IgD-negative memory B cell (primary cell): ENCODE data around the gene TNS2. TPM values are rescaled to one million over a fixed set of nuclear protein-coding genes. Genes with fewer than 3 reads are reported as not detected.
"Not testable (repeated sequence)": the region's sequence is repeated elsewhere in the genome, so short reads cannot be mapped to it uniquely, and the experiment has no call there.

Experiments
- H3K27ac Mint-ChIP-seq, 3 donors: one replicate each; pipeline ENCODE4 v1.8.0; 2020 to 2022; ENCODE audit warnings: mild to moderate bottlenecking in 3 of 3, mixed read lengths in 3 of 3, moderate library complexity in 1 of 3
- H3K27me3 Mint-ChIP-seq: one replicate; pipeline ENCODE4 v1.8.0; 2021; ENCODE audit warnings: mixed read lengths
- H3K36me3 Mint-ChIP-seq: one replicate; pipeline ENCODE4 v1.8.0; 2020; ENCODE audit warnings: mild to moderate bottlenecking, mixed read lengths
- H3K4me1 Mint-ChIP-seq, 3 donors: one replicate each; pipeline ENCODE4 v1.8.0; 2020 to 2022; ENCODE audit warnings: mixed read lengths in 3 of 3, mild to moderate bottlenecking in 1 of 3
- H3K4me3 Mint-ChIP-seq, 4 donors: one replicate each; pipeline ENCODE4 v1.8.0; 2020 to 2022; ENCODE audit warnings: mild to moderate bottlenecking in 4 of 4, mixed read lengths in 4 of 4, moderate library complexity in 3 of 4
- H3K9me3 Mint-ChIP-seq, 3 donors: one replicate each; pipeline ENCODE4 v1.8.0; 2020 to 2021; ENCODE audit warnings: mixed read lengths in 3 of 3, mild to moderate bottlenecking in 1 of 3
- polyA plus RNA-seq: library from polyadenylated mRNA; unstranded; fragments of 300-500 nt; fragmentation: Illumina TruSeq; gene quantifications from one replicate; pipeline ENCODE4 v1.2.3, GENCODE V29; 2021

The TNS2 gene
- polyA plus RNA-seq, 1 donor from 2014 or later = not detected

DNA sequence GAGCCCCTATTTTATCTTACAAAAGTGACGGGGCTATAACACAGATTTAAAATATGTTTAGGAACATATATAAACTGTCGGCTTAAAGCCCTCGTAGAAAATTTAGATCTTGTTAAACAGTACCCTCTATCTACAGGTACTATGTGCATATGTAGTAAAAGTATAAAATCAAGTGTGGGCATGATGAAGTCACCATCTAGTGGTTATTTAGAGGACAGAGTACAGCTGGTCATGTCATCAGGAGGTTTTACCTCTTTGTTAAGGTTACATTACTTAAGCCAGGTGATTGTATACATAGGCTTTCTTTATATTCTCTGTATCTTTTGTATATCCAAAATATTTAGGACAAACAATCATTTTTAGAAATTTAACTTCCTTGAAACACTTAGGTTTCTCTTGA is 18.2 kb upstream of the TNS2 start:
- no peak overlapping the region for H3K4me3 Mint-ChIP-seq
- peaks cover 3% of the 10 kb centered on the region for H3K36me3 Mint-ChIP-seq
- H3K27ac Mint-ChIP-seq = no peak overlapping the region
- no peaks in the 10 kb centered on the region for H3K9me3 Mint-ChIP-seq
- peaks cover 0 to 2% (median 0%) of the 10 kb centered on the region in 3 donors for H3K4me1 Mint-ChIP-seq
- H3K27me3 Mint-ChIP-seq = no peaks in the 10 kb centered on the region

DNA sequence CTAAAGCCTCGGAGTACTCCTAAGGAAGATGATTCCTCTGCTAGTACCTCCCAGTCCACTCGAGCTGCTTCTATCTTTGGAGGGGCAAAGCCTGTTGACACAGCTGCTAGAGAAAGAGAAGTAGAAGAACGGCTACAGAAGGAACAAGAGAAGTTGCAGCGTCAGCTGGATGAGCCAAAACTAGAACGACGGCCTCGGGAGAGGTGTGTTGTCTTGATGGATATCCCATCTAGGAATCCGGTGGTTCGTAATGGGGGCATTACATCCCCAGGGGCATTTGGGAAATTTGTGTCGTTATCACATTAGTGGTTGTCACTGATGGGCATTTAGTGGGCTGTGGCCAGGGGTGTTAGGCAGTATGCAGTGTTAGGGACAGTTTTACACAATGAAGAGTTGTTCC is 16.0 kb upstream of the TNS2 start:
- H3K27me3 Mint-ChIP-seq, H3K27ac Mint-ChIP-seq, H3K4me1 Mint-ChIP-seq, H3K4me3 Mint-ChIP-seq, H3K36me3 Mint-ChIP-seq, H3K9me3 Mint-ChIP-seq: not testable (repeated sequence)

DNA sequence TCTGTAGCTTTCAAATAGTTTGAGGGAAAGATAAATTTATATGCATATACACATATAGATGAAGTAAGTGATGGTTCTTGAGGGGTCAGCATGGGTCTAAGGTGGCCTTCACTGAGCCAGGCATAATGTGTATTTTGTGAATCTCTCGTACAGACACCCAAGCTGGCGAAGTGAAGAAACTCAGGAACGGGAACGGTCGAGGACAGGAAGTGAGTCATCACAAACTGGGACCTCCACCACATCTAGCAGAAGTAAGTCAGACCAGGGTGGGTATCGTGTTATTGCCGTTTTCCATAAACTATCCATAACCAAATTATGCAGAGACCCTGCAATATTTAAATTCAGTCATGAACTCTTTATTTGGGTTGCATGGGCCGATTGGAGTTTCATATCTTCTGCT is 15.4 kb upstream of the TNS2 start:
- Mint-ChIP-seq H3K9me3 (no peaks in the 10 kb centered on the region), H3K27ac (no peak overlapping the region), H3K4me1 (peaks cover 2 to 6% (median 4%) of the 10 kb centered on the region in 3 donors), H3K4me3 (no peak overlapping the region), H3K27me3 (no peaks in the 10 kb centered on the region), H3K36me3 (peaks cover 1% of the 10 kb centered on the region)

DNA sequence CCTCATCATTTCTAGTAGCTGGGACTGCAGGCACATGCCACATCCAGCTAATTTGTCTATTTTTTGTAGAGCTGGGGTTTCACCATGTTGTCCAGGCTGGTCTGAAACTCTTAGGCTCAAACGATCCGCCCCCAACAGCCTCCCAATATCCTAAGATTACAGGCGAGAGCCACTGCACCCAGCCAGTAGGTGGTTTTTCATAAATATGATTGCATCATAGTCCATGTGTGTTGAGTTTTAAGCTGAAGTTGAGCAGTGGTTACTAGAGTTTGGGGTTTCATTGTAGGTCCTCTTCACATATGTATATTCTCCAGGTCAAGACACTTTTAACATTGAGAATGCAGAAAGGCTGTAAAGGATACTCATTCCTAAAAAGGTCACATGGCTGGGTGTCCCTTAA is 13.1 kb upstream of the TNS2 start:
- no peaks in the 10 kb centered on the region for H3K9me3 Mint-ChIP-seq
- H3K27me3 Mint-ChIP-seq = no peaks in the 10 kb centered on the region
- H3K36me3 Mint-ChIP-seq = peaks cover 1% of the 10 kb centered on the region
- H3K27ac Mint-ChIP-seq = no peak overlapping the region
- peaks cover 0 to 6% (median 4%) of the 10 kb centered on the region in 3 donors for H3K4me1 Mint-ChIP-seq
- H3K4me3 Mint-ChIP-seq = no peak overlapping the region

DNA sequence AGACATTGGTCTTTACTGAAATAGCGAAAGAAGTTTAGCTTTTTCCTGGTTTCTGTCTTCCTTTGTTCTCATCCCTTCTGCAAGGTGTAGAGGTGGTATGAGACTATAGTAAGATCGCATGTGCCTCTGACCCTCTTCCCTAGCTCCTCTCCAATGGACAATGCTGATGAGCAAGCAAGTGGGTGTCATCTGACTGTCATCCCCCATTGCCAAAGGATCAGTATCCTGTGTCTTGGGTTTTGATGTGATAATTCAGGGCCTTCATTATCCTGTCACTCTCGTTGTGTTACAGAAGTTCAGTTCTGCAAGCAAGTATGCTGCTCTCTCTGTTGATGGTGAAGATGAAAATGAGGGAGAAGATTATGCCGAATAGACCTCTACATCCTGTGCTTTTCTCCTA is 10.0 kb upstream of the TNS2 start:
- no peaks in the 10 kb centered on the region for H3K36me3 Mint-ChIP-seq
- H3K4me1 Mint-ChIP-seq = peaks cover 0 to 6% (median 4%) of the 10 kb centered on the region in 3 donors
- H3K27me3 Mint-ChIP-seq = no peaks in the 10 kb centered on the region
- peak overlapping the region in 1 of 3 donors; percentile 41 for H3K27ac Mint-ChIP-seq
- no peak overlapping the region for H3K4me3 Mint-ChIP-seq
- no peaks in the 10 kb centered on the region for H3K9me3 Mint-ChIP-seq

DNA sequence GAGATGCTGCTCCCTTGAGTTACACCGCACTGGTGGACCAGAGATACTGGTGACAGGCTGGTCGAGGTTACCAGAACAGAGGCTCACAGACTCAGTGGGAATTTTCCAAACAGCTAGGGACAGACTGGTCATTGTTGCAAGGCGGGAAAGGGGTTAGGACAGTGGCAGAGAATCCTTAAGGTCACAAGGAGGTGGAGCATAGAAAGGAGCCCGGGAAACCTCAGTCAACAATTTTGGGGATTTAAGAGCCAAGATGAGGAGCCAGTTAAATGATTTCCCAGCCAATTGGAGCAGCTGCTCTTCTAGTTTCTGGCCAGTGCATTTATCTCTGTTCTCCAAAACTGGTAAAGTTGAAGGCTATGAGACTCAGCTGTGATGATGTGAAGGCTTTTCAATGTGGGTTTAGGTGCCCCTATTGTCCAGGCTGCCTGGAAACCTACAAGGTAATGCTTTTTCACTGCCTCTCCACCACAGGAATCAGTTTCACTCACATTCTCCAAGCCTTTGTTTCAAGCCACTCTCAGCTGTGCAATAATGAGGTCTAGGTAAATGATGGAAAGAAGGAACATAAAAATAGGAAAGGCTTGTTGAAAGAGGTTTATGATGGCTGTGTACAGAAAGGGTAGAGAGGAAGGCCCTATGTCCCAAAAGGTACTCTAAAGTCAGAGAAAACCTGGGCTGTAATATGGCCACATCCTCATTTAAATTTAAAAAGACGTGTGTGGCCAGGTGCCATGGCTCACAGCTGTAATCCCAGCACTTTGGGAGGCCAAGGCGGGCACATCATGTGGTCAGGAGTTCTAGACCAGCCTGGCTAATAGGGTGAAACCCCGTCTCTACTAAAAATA is 7.0 kb upstream of the TNS2 start:
- Mint-ChIP-seq H3K4me3 (peak overlapping the region in 2 of 4 donors; percentile 9 to 18), H3K27ac (no peak overlapping the region), H3K36me3 (no peaks in the 10 kb centered on the region), H3K4me1 (peaks cover 3 to 6% (median 6%) of the 10 kb centered on the region in 3 donors), H3K9me3 (no peaks in the 10 kb centered on the region), H3K27me3 (no peaks in the 10 kb centered on the region)

DNA sequence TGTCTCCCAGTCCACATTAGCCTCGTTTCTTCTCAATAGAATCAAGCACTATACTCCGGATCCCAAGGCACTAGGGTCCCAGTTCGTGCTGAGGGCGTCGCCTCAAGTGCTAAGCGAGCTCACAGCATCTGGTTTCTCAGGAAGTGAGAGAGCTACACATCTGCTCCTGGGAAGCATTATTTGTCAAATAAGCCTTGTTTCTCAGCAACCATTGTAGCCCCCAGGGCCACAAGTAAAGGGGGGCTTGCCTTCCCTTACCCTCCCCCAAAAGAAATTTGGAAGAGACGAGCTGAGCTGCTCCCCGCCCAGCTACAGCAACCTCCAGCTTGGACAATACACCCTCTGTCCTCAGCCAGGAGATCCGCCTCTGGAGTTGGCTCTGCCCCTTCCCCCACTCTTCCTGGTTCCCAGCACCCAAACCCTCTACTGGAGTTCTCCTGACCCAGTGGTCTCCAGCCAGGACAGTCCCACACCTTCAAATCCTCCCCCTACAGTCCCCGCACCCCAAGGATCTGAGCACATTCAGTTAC is 5.7 kb upstream of the TNS2 start:
- peak overlapping the region in 1 of 4 donors; percentile 98 for H3K4me3 Mint-ChIP-seq
- H3K27me3 Mint-ChIP-seq = no peaks in the 10 kb centered on the region
- H3K9me3 Mint-ChIP-seq = no peaks in the 10 kb centered on the region
- H3K4me1 Mint-ChIP-seq = peaks cover 0 to 3% (median 2%) of the 10 kb centered on the region in 3 donors
- no peaks in the 10 kb centered on the region for H3K36me3 Mint-ChIP-seq
- no peak overlapping the region for H3K27ac Mint-ChIP-seq

DNA sequence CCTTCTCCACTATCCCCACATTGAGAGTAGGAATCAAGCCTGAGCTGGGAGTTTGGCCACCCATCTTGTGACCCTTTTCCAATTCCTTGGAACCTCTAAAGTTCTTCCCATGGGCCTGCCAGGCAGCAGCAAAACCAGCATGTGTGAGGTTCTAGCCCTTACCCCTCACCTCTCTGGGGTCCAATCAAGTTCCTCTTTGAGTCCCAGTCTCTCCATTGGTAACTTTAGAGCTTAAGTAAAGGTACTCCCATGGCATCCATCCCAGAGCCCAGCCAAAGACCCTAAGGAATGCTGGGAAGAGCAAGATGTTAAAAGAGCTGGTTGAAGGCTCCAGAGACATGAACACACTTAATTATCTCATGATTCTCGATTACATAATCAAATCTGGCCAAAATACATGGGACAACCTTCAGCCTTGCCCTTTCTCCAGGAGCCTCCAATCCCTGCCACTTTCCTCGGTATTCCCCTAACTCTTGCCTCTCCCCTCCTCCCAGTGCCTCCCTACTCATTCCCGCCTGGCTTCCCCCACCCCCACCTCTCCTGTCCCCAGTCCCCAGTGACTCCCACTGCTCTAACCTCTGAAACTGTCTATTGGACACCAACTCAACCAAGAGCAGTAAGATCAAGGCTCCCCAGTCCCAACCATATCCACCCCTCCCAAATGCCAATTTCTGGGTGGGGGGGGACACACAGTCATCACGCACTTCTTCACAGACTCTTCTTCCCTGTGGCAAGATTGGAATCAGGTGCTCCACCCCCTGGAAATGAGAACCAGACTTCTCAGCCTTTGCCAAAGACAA is 4.8 kb upstream of the TNS2 start:
- Mint-ChIP-seq H3K36me3 (no peaks in the 10 kb centered on the region), H3K4me1 (peaks cover 0 to 3% (median 2%) of the 10 kb centered on the region in 3 donors), H3K9me3 (no peaks in the 10 kb centered on the region), H3K27ac (no peak overlapping the region), H3K4me3 (peak overlapping the region in 3 of 4 donors; percentile 79 to 98 (median 80)), H3K27me3 (no peaks in the 10 kb centered on the region)

DNA sequence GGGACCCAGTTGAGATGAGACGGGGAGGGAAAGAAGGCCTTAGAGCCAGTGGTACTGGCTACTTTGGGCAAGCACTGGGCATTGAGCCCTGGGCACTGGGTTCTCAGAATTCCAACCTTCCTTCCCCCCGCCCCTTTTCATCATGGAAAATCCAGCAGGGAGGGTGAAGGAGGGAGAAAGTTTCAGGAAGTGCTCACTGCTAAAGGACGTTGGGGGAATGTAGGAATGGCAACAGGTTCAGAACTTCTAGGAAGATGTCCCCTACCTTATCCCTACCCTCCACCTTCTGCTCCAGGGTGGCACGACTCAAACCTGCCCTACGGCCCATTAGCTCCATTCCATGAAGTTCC is 4.2 kb upstream of the TNS2 start:
- Mint-ChIP-seq H3K4me1 (peaks cover 0 to 3% (median 2%) of the 10 kb centered on the region in 3 donors), H3K27me3 (no peaks in the 10 kb centered on the region), H3K4me3 (peak overlapping the region; percentile 12 to 98 (median 95)), H3K36me3 (no peaks in the 10 kb centered on the region), H3K9me3 (no peaks in the 10 kb centered on the region), H3K27ac (peak overlapping the region in 1 of 3 donors; percentile 93)

DNA sequence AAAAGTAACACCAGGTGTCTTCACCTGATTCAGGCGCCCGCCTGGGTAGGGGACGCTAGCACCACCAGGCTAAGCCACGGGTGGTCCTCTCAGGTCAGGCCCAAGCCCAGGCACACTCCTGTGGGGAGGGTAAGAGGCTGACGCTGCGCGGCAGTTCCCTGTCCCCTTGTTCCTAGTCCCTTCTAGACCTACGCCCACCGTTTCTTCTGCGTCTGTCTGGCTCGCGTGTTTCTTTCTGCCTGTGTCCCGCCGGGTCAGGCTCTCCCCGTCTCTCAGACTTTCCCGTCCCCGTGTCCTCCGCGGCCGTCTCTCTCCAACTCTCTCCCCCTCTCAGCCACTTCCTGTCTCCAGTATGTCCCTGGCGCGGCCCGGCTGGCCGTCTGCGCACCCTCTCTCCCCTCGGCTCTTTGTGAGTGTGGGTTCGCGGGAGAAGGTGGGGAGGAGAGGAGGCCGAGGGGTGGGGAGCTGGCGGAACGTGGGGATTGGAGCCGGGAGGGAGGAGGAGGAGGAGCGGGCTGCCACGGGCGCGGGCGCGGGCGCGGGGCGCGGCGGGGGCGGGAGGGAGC is 3.1 kb upstream of the TNS2 start:
- no peaks in the 10 kb centered on the region for H3K36me3 Mint-ChIP-seq
- H3K27ac Mint-ChIP-seq = peak overlapping the region; percentile 89 to 93 (median 89)
- H3K4me1 Mint-ChIP-seq = peaks cover 0 to 3% (median 2%) of the 10 kb centered on the region in 3 donors
- peak overlapping the region; percentile 93 to 98 (median 95) for H3K4me3 Mint-ChIP-seq
- no peaks in the 10 kb centered on the region for H3K27me3 Mint-ChIP-seq
- H3K9me3 Mint-ChIP-seq = no peaks in the 10 kb centered on the region

DNA sequence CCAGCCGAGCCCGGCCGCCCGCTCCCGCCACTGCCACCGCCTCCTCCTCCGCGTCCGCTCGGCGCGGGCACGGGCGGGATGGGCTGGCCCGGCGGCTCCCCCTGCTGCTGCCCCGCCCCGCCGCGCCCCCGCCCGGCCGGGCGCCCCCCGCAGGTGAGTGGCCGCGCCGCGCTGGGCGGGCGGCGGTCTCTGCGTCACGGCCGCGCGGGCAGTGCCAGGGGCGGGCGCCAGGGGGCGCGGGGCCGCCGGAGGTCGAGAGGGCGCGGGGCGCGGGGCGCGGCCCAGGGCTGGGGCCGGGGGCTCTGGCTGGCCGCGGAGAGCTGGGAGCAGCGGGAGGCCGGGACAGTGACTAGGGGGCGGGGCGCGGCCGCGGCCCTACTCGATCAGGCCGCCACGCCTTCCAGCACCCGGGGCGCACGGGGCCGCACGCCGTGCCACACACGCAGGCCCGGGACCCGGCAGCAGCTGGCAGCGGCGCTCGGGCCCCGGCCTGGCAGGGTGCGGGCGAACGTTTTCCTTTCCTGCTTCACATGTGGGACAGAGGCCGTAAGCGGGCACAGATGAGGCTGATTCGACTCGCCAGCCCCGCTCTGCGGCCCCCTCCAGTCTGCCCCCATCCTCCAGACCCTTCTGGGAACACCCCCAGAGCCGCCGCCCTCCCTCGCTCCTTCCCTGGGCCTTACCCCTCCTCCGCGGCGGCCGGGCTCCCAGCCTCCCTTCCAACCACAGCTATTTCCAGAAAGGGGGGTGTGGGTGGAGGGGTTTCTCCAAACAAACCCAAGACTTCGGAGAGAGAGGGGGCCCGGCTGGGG is 2.4 kb upstream of the TNS2 start:
- Mint-ChIP-seq H3K27ac (no peak overlapping the region), H3K4me1 (peaks cover 0 to 5% (median 2%) of the 10 kb centered on the region in 3 donors), H3K36me3 (no peaks in the 10 kb centered on the region), H3K4me3 (peak overlapping the region; percentile 65 to 98 (median 91)), H3K27me3 (no peaks in the 10 kb centered on the region), H3K9me3 (no peaks in the 10 kb centered on the region)

DNA sequence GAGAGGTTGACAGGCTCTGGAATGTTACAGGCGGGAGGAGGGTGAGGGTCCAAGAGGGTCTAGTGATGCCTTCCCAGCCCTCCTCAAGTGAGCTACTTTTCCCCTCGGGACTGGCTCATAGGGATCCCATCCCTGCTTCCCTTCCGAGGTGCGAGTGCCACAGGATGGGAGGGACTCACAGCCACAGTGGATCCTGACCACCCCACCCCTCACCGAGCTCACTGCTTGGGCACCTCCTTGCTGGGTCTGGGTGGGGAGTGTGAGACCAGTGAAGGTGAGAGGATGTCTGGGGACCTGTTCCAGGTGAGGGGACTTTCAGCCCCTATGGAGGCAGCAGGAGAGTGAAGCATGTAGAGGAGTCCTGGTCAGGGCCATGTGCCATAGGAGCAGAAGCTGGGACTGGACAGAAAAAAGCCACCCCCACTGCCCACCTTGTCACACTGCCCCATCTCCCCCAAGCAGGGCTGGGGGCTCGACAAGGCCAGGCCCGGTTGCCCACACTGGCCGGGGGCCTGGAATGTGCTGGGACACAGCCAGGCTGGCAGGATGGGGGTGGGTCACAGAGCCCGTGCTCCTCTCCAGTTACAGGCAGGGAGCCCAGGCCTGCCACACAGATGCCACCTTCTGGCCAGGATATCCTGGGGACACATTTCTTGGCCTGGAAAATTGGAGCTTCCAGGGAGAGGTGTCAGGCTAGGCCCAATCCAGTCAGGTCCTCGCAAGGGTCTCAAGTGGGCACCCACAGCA is 1.7 kb upstream of the TNS2 start:
- Mint-ChIP-seq H3K27ac (peak overlapping the region in 1 of 3 donors; percentile 47), H3K4me1 (peaks cover 0 to 5% (median 2%) of the 10 kb centered on the region in 3 donors), H3K4me3 (peak overlapping the region; percentile 34 to 85 (median 72)), H3K9me3 (no peaks in the 10 kb centered on the region), H3K36me3 (no peaks in the 10 kb centered on the region), H3K27me3 (no peaks in the 10 kb centered on the region)

DNA sequence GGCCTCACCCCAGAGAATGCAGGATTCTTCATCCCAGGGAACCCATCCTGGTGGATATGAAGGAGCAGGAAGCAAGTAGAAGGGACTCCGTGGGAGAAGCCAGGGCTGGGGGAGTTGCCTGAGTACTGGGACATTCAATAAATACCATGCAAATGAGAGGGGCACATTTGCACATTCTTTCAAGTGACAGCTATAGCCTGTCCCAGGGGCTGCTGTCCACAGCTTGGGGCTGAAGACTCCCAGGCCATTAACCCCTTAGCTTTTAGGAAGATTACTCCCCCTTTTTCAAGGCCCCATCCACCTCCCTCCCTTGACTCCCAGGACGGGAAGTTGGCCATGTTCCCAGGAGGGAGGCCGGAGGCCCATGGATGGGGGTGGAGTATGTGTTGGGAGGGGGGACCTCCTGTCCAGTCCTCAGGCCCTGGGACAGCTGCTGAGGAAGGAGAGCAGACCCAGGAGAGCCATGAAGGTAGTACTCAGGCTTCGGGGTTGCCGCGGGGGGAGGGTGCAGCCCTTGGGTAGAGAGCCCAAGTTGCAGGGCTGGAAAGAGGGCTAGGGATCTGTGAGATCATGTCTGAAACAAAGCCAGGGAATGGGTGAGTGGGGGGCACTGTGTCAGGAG is 974 bp upstream of the TNS2 start:
- Mint-ChIP-seq H3K27me3 (no peaks in the 10 kb centered on the region), H3K36me3 (no peaks in the 10 kb centered on the region), H3K27ac (peak overlapping the region in 1 of 3 donors; percentile 47), H3K4me1 (peaks cover 0 to 8% (median 4%) of the 10 kb centered on the region in 3 donors), H3K4me3 (peak overlapping the region in 1 of 4 donors; percentile 34), H3K9me3 (no peaks in the 10 kb centered on the region)
